Progenitor cell of endocrine pancreas (in vitro differentiated cells): ENCODE measurements around the gene OPRD1. TPM values are rescaled to one million over a fixed set of nuclear protein-coding genes. Genes with fewer than 3 reads are reported as not detected.

ENCODE experiments used
- DNase-seq: peaks from one replicate; pipeline ENCODE4 v3.0.0; 2021; ENCODE audit warnings: low spot score; ENCODE audit not compliant: unreplicated experiment
- H3K27ac Mint-ChIP-seq: 2 replicates; pipeline ENCODE4 v1.8.0; 2021; ENCODE audit warnings: mild to moderate bottlenecking, moderate library complexity, mixed read lengths
- H3K27me3 Mint-ChIP-seq: 2 replicates; pipeline ENCODE4 v1.8.0; 2021; ENCODE audit warnings: mixed read lengths
- H3K36me3 Mint-ChIP-seq: 2 replicates; pipeline ENCODE4 v1.8.0; 2022; ENCODE audit warnings: mixed read lengths; ENCODE audit not compliant: insufficient read depth
- H3K4me1 Mint-ChIP-seq: 2 replicates; pipeline ENCODE4 v1.8.0; 2021; ENCODE audit warnings: low read depth, mixed read lengths
- H3K4me3 Mint-ChIP-seq: 2 replicates; pipeline ENCODE4 v1.8.0; 2021; ENCODE audit warnings: low read depth, mild to moderate bottlenecking, moderate library complexity, mixed read lengths
- H3K9me3 Mint-ChIP-seq: 2 replicates; pipeline ENCODE4 v1.8.0; 2021; ENCODE audit warnings: low read depth, mixed read lengths
- CTCF ChIP-seq: fragments of 200-600 bp; sonication (generic); IDR thresholded peaks from one replicate; pipeline ENCODE4 v1.5.0; 2021; ENCODE audit warnings: antibody characterized with exemption, mild to moderate bottlenecking; ENCODE audit not compliant: unreplicated experiment
- total RNA-seq: library from RNA; stranded (reverse); gene quantifications from 2 replicates; pipeline ENCODE4 v1.2.1, GENCODE V29; 2021

Gene OPRD1
- total RNA-seq, 1 donor from 2014 or later: 0.67 TPM

GRCh38 chr1:28860332-28861073 lies 48.5 kb downstream of the OPRD1 start:
- Mint-ChIP-seq H3K9me3 (no peaks in the 10 kb centered on the region), H3K36me3 (no peaks in the 10 kb centered on the region), H3K27me3 (no peaks in the 10 kb centered on the region), H3K4me1 (no peaks in the 10 kb centered on the region), H3K27ac (no peak overlapping the region), H3K4me3 (no peak overlapping the region)
- DNase-seq: no peak
- no peak for TF ChIP-seq CTCF

GRCh38 chr1:28862571-28863403 lies 50.8 kb downstream of the OPRD1 start:
- DNase-seq: no peak
- no peak for TF ChIP-seq CTCF
- no peaks in the 10 kb centered on the region for H3K36me3 Mint-ChIP-seq

GRCh38 chr1:28864695-28865094 lies 52.7 kb downstream of the OPRD1 start:
- peaks cover 5% of the 10 kb centered on the region for H3K27me3 Mint-ChIP-seq
- H3K27ac Mint-ChIP-seq: no peak overlapping the region
- DNase-seq: no peak
- H3K9me3 Mint-ChIP-seq: no peaks in the 10 kb centered on the region
- no peak for TF ChIP-seq CTCF
- no peaks in the 10 kb centered on the region for H3K4me1 Mint-ChIP-seq
- H3K4me3 Mint-ChIP-seq: no peak overlapping the region
- no peaks in the 10 kb centered on the region for H3K36me3 Mint-ChIP-seq

More at GRCh38 chr1:28862571-28863403, 50.8 kb downstream of the OPRD1 start:
- peaks cover 5% of the 10 kb centered on the region for H3K27me3 Mint-ChIP-seq
- no peaks in the 10 kb centered on the region for H3K9me3 Mint-ChIP-seq
- H3K27ac Mint-ChIP-seq: no peak overlapping the region
- no peaks in the 10 kb centered on the region for H3K4me1 Mint-ChIP-seq
- H3K4me3 Mint-ChIP-seq: no peak overlapping the region

GRCh38 chr1:28865997-28866650 lies 54.2 kb downstream of the OPRD1 start:
- H3K4me1 Mint-ChIP-seq: no peaks in the 10 kb centered on the region
- no peak for DNase-seq
- H3K27me3 Mint-ChIP-seq: peaks cover 5% of the 10 kb centered on the region
- no peak overlapping the region for H3K4me3 Mint-ChIP-seq
- no peak for TF ChIP-seq CTCF
- no peaks in the 10 kb centered on the region for H3K36me3 Mint-ChIP-seq
- H3K27ac Mint-ChIP-seq: no peak overlapping the region
- H3K9me3 Mint-ChIP-seq: no peaks in the 10 kb centered on the region

- Mint-ChIP-seq H3K9me3 (no peaks in the 10 kb centered on the region), H3K27ac (no peak overlapping the region), H3K27me3 (peaks cover 5% of the 10 kb centered on the region), H3K36me3 (no peaks in the 10 kb centered on the region), H3K4me1 (peaks cover 9% of the 10 kb centered on the region), H3K4me3 (no peak overlapping the region)
- DNase-seq: no peak
- TF ChIP-seq CTCF: no peak
Observed at GRCh38 chr1:28867850-28868249, 55.9 kb downstream of the OPRD1 start.
